GM12878 (cell line): ENCODE measurements around the gene FANCC. TPM values are rescaled to one million over a fixed set of nuclear protein-coding genes. Genes with fewer than 3 reads are reported as not detected.

ENCODE experiments used
- ATAC-seq: fragments of 200-7000 bp; cut with Tn5 transposase; 3 replicates; pipeline ENCODE4 v1.9.1; 2020; ENCODE audit warnings: mild to moderate bottlenecking, moderate library complexity
- BruUV-seq: library from RNA; stranded (reverse); fragments of 400-500 nt; replicated peaks from 2 replicates; lab custom pipeline; 2021; lab: Mats Ljungman, UMichigan
- CTCF ChIA-PET: fragments of 300-600 bp; sonication (Branson Sonifier 250); formaldehyde crosslinking; extraction: SDS; loops from one replicate; lab custom pipeline; 2021; ENCODE audit warnings: inconsistent platforms; lab: Yijun Ruan, JAX
- POLR2A ChIA-PET: fragments of 350-600 bp; formaldehyde crosslinking; extraction: SDS; loops from one replicate; lab custom pipeline; 2021; ENCODE audit warnings: inconsistent platforms; lab: Charles Lee
- RAD21 ChIA-PET: fragments of 300-600 bp; sonication (Branson Sonifier 250); formaldehyde crosslinking; loops from one replicate; lab custom pipeline; 2023; ENCODE audit warnings: antibody characterized with exemption; ENCODE audit not compliant: unreplicated experiment; lab: Charles Lee
- SMC1A ChIA-PET: fragments of 300-600 bp; sonication (Branson Sonifier 250); formaldehyde crosslinking; loops from one replicate; lab custom pipeline; 2023; ENCODE audit not compliant: unreplicated experiment, uncharacterized antibody; lab: Charles Lee
- DNase-seq: peaks from one replicate; pipeline ENCODE4 v3.0.0-alpha.2; 2011; ENCODE audit warnings: low read depth, low spot score
- FAIRE-seq: peaks from 3 replicates; lab custom pipeline; 2011; peaks lifted over from hg19 to GRCh38; lab: Jason Lieb, UNC
- H2AFZ ChIP-seq: 2 replicates; pipeline ENCODE4 v1.6.0; 2011; ENCODE audit warnings: low read depth, low read length, control low read depth; ENCODE audit not compliant: control insufficient read depth
- H3K27ac ChIP-seq: 2 replicates; pipeline ENCODE4 v1.5.1; 2011; ENCODE audit warnings: control low read depth; ENCODE audit not compliant: control insufficient read depth, insufficient read depth
- H3K27me3 ChIP-seq, 2 experiments: replicated peaks in 1 of 2; 2 replicates each; pipeline versions ENCODE4 v1.6.0 to v1.6.1; 2011; ENCODE audit warnings: low read length in 1 of 2; ENCODE audit not compliant: control insufficient read depth in 2 of 2, insufficient read depth in 2 of 2
- H3K36me3 ChIP-seq, 2 experiments: 2 replicates each; pipeline ENCODE4 v1.5.1; 2011; ENCODE audit warnings: low read length in 1 of 2; ENCODE audit not compliant: control insufficient read depth in 2 of 2, insufficient read depth in 2 of 2
- H3K4me1 ChIP-seq: 2 replicates; pipeline ENCODE4 v1.6.1; 2011; ENCODE audit warnings: mild to moderate bottlenecking, low read length, moderate library complexity, mixed read lengths; ENCODE audit not compliant: control insufficient read depth, insufficient read depth
- H3K4me2 ChIP-seq: 2 replicates; pipeline ENCODE4 v1.6.0; 2011; ENCODE audit warnings: control low read depth; ENCODE audit not compliant: control insufficient read depth, insufficient read depth
- H3K4me3 ChIP-seq: fragments of 200-600 bp; sonication (generic); 2 replicates; pipeline ENCODE4 v1.5.1; 2016
- H3K79me2 ChIP-seq: 2 replicates; pipeline ENCODE4 v1.6.0; 2011; ENCODE audit warnings: low read length; ENCODE audit not compliant: control insufficient read depth, insufficient read depth
- H3K9ac ChIP-seq: 2 replicates; pipeline ENCODE4 v1.8.0; 2011; ENCODE audit warnings: low read length, control low read depth, mixed read lengths; ENCODE audit not compliant: control insufficient read depth, insufficient read depth
- H3K9me3 ChIP-seq: replicated peaks from 3 replicates; pipeline ENCODE4 v1.5.1; 2011; ENCODE audit warnings: mild to moderate bottlenecking, low read length; ENCODE audit not compliant: control insufficient read depth, insufficient read depth
- H4K20me1 ChIP-seq: 2 replicates; pipeline ENCODE4 v1.6.0; 2011; ENCODE audit not compliant: control insufficient read depth, insufficient read depth
- EP300 ChIP-seq, 2 experiments: fragments of 150-350 bp in 1 of 2; IDR thresholded peaks; 2 replicates each; pipeline ENCODE4 v1.6.1; 2011 to 2012; ENCODE audit warnings: low read depth in 2 of 2, low read length in 2 of 2, borderline replicate concordance in 1 of 2, improper control_type of control experiment in 1 of 2, inconsistent platforms in 1 of 2; ENCODE audit not compliant: control insufficient read depth in 1 of 2
- FOXK2 ChIP-seq: fragments of 450-650 bp; IDR thresholded peaks from 2 replicates; pipeline ENCODE4 v1.6.1; 2017; ENCODE audit warnings: mild to moderate bottlenecking, moderate library complexity
- KLF5 ChIP-seq: fragments of 450-650 bp; IDR thresholded peaks from 2 replicates; pipeline ENCODE4 v1.6.1; 2014; ENCODE audit warnings: mild to moderate bottlenecking; ENCODE audit not compliant: partially characterized antibody
- MEF2A ChIP-seq: IDR thresholded peaks from 2 replicates; pipeline ENCODE4 v1.6.1; 2011; ENCODE audit warnings: low read depth, mild to moderate bottlenecking, low read length, moderate library complexity; ENCODE audit not compliant: insufficient read depth
- RAD21 ChIP-seq: IDR thresholded peaks from 2 replicates; pipeline ENCODE4 v1.6.1; 2011; ENCODE audit warnings: mild to moderate bottlenecking, low read depth, low read length, moderate library complexity; ENCODE audit not compliant: insufficient read depth
- RBBP5 ChIP-seq: fragments of 200-600 bp; sonication (generic); conservative IDR thresholded peaks from 2 replicates; pipeline ENCODE4 v1.6.1; 2016
- SUZ12 ChIP-seq: fragments of 200-600 bp; sonication (generic); IDR thresholded peaks from one replicate; pipeline ENCODE4 v1.6.1; 2018; ENCODE audit warnings: antibody characterized with exemption, mild to moderate bottlenecking; ENCODE audit not compliant: unreplicated experiment
- TARDBP ChIP-seq: IDR thresholded peaks from 2 replicates; pipeline ENCODE4 v1.6.1; 2016; ENCODE audit warnings: borderline replicate concordance
- YY1 ChIP-seq: IDR thresholded peaks from 2 replicates; pipeline ENCODE4 v1.6.1; 2011; ENCODE audit warnings: low read depth, mild to moderate bottlenecking, low read length
- WGBS: methylation state at CpG from one replicate; pipeline ENCODE4 v1.1.6; 2016; ENCODE audit warnings: low lambda C conversion rate; ENCODE audit not compliant: insufficient replicate concordance, insufficient coverage; ENCODE audit errors: missing lambda C conversion rate; 5-methylcytosine and 5-hydroxymethylcytosine counted together
- in situ Hi-C: fragments of 300-500 bp; cut with MboI; formaldehyde crosslinking; loops from 9 replicates; pipeline ENCODE4 v1.14.3; 2018; ENCODE audit warnings: mixed read lengths
- intact Hi-C: fragments of 100-400 bp; cut with micrococcal nuclease; formaldehyde crosslinking; loops from one replicate; pipeline ENCODE4 v1.14.2; 2022; ENCODE audit not compliant: unreplicated experiment
- polyA plus RNA-seq, 11 experiments: library from polyadenylated mRNA; depleted of rRNA in 4 of 11; unstranded in 6 of 11; stranded (reverse) in 5 of 11; fragments of >200 nt; fragmentation: Nextera tagmentation in 4 of 11; fragmentation: Illumina TruSeq in 1 of 11; extraction: Ambion mirVana in 4 of 11; extraction: Trizol in 1 of 11; gene quantifications; 1 replicate in 1 of 11; 2 replicates in 10 of 11; pipeline versions ENCODE4 v1.2.1 to v1.2.3, GENCODE V29; 2011 to 2016; ENCODE audit warnings: inconsistent platforms in 2 of 11, missing spikeins in 2 of 11, low read depth in 1 of 11
- total RNA-seq, 4 experiments: library from RNA; depleted of rRNA in 3 of 4; stranded (reverse); fragments of >200 nt in 3 of 4; fragmentation: Illumina TruSeq in 1 of 4; extraction: Trizol in 1 of 4; gene quantifications; 2 replicates each; pipeline versions ENCODE4 v1.2.1 to v1.2.3, GENCODE V29; 2013 to 2021
- TF ChIP-seq, protein P1 (sequence below): fragments of 450-650 bp; IDR thresholded peaks from 2 replicates; pipeline ENCODE4 v1.6.1; 2016; ENCODE audit warnings: mild to moderate bottlenecking, moderate library complexity, borderline replicate concordance
- TF ChIP-seq, protein P2 (sequence below): fragments of 450-650 bp; IDR thresholded peaks from 2 replicates; pipeline ENCODE4 v1.6.1; 2016; ENCODE audit warnings: mild to moderate bottlenecking

The FANCC gene
- total and polyA plus RNA-seq, 10 of the 15 experiments (the other 5 are each of a cell fraction or from before 2014, with no cell fraction given) = 1.2 to 16.8 (median 10.5) TPM

DNA sequence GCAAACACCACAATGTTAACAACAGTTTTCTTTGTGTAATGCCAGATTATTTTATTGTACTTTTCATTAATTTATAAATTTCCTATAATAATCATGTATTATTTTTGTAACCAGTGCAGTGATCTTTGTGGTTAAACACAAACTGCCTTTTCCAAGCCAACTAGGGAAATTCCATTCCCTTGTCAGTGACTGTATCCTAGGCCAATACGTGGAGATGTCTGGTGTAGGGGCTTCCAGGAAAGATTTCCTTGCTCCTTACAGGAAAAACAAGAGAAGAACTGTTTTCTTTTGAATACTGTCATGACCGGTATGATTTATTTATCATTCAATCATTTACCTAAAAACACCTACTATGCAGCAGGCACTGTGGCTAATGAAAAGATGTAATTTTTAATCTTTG is 31.4 kb downstream of the FANCC start:
- intact Hi-C loops (no loop called here), in situ Hi-C loops (no loop called here)
- ChIA-PET RAD21 (no interaction called here), CTCF (interaction anchor here (1.1 kb wide), 1 partner anchor 106 kb away, joined by 3 read pairs; no protein-coding TSS in a partner anchor), SMC1A (no interaction called here), POLR2A (no interaction called here)
- BruUV-seq = no TSS peak
- no peak overlapping the region for H3K27ac ChIP-seq
- no peak for DNase-seq
- H2AFZ ChIP-seq = no peak overlapping the region
- 95% methylated on average over 2 of the region's 2 CpGs for whole genome bisulfite sequencing
- no peak overlapping the region for H3K9ac ChIP-seq
- no peaks in the 10 kb centered on the region; a peak in 1 of 4 replicates for H3K36me3 ChIP-seq
- H3K79me2 ChIP-seq = no peaks in the 10 kb centered on the region
- no peak for TF ChIP-seq RBBP5
- no peak for TF ChIP-seq KLF5
- no peak for TF ChIP-seq SUZ12
- TF ChIP-seq, protein P1, sequence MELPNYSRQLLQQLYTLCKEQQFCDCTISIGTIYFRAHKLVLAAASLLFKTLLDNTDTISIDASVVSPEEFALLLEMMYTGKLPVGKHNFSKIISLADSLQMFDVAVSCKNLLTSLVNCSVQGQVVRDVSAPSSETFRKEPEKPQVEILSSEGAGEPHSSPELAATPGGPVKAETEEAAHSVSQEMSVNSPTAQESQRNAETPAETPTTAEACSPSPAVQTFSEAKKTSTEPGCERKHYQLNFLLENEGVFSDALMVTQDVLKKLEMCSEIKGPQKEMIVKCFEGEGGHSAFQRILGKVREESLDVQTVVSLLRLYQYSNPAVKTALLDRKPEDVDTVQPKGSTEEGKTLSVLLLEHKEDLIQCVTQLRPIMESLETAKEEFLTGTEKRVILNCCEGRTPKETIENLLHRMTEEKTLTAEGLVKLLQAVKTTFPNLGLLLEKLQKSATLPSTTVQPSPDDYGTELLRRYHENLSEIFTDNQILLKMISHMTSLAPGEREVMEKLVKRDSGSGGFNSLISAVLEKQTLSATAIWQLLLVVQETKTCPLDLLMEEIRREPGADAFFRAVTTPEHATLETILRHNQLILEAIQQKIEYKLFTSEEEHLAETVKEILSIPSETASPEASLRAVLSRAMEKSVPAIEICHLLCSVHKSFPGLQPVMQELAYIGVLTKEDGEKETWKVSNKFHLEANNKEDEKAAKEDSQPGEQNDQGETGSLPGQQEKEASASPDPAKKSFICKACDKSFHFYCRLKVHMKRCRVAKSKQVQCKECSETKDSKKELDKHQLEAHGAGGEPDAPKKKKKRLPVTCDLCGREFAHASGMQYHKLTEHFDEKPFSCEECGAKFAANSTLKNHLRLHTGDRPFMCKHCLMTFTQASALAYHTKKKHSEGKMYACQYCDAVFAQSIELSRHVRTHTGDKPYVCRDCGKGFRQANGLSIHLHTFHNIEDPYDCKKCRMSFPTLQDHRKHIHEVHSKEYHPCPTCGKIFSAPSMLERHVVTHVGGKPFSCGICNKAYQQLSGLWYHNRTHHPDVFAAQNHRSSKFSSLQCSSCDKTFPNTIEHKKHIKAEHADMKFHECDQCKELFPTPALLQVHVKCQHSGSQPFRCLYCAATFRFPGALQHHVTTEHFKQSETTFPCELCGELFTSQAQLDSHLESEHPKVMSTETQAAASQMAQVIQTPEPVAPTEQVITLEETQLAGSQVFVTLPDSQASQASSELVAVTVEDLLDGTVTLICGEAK = no peak
- no peak for TF ChIP-seq RAD21
- no peak for TF ChIP-seq EP300 (IDR thresholded peaks at IDR 0.05; ENCODE audit: borderline replicate concordance in 1 of 2, control insufficient read depth in 1 of 2, low read depth in 2 of 2, low read length in 2 of 2)
- no peak for TF ChIP-seq YY1
- no peak for TF ChIP-seq MEF2A
- no peak for TF ChIP-seq TARDBP
- no peak for TF ChIP-seq FOXK2
- TF ChIP-seq, protein P2, sequence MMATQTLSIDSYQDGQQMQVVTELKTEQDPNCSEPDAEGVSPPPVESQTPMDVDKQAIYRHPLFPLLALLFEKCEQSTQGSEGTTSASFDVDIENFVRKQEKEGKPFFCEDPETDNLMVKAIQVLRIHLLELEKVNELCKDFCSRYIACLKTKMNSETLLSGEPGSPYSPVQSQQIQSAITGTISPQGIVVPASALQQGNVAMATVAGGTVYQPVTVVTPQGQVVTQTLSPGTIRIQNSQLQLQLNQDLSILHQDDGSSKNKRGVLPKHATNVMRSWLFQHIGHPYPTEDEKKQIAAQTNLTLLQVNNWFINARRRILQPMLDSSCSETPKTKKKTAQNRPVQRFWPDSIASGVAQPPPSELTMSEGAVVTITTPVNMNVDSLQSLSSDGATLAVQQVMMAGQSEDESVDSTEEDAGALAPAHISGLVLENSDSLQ = no peak
- no peaks in the 10 kb centered on the region for H3K4me1 ChIP-seq
- no peak for FAIRE-seq
- H3K9me3 ChIP-seq = no peaks in the 10 kb centered on the region; the same call in 1 of the 3 replicates
- H3K4me3 ChIP-seq = no peak overlapping the region
- no peak overlapping the region for H3K4me2 ChIP-seq
- no peaks in the 10 kb centered on the region for H4K20me1 ChIP-seq
- ATAC-seq = no peak
- no peaks in the 10 kb centered on the region for H3K27me3 ChIP-seq
